HEK293 (cell line): ENCODE measurements around the gene IFNAR1.

ENCODE experiments used
- ELK4 ChIP-seq: IDR thresholded peaks from 2 replicates; pipeline ENCODE4 v1.6.1; 2011; ENCODE audit warnings: mild to moderate bottlenecking, low read depth, low read length, borderline replicate concordance
- GLI2 ChIP-seq: fragments of 450-650 bp; formaldehyde crosslinking; IDR thresholded peaks from 2 replicates; pipeline ENCODE4; 2017; ENCODE audit warnings: missing biosample characterization, missing genetic modification characterization, low read depth, borderline replicate concordance
- HIC1 ChIP-seq: fragments of 450-650 bp; formaldehyde crosslinking; IDR thresholded peaks from 2 replicates; pipeline ENCODE4 v1.5.1; 2016; ENCODE audit warnings: missing biosample characterization, missing genetic modification characterization
- OVOL3 ChIP-seq: fragments of 450-650 bp; formaldehyde crosslinking; IDR thresholded peaks from 2 replicates; pipeline ENCODE4 v1.5.1; 2016; ENCODE audit warnings: missing biosample characterization, missing genetic modification characterization
- TCF7L2 ChIP-seq: IDR thresholded peaks from 2 replicates; pipeline ENCODE4 v1.6.1; 2011; ENCODE audit warnings: low read depth, mild to moderate bottlenecking, inconsistent platforms, low read length, moderate library complexity, borderline replicate concordance
- YY2 ChIP-seq: fragments of 450-650 bp; formaldehyde crosslinking; IDR thresholded peaks from 2 replicates; pipeline ENCODE4 v1.5.1; 2016; ENCODE audit warnings: missing biosample characterization, missing genetic modification characterization
- ZFP37 ChIP-seq: fragments of 450-650 bp; formaldehyde crosslinking; IDR thresholded peaks from 2 replicates; pipeline ENCODE4 v1.5.1; 2016; ENCODE audit warnings: missing biosample characterization, missing genetic modification characterization
- ZNF10 ChIP-seq: fragments of 450-650 bp; formaldehyde crosslinking; IDR thresholded peaks from 2 replicates; pipeline ENCODE4 v1.5.1; 2017; ENCODE audit warnings: missing biosample characterization, missing genetic modification characterization
- ZNF112 ChIP-seq: fragments of 450-650 bp; formaldehyde crosslinking; IDR thresholded peaks from 2 replicates; pipeline ENCODE4 v1.5.0; 2017; ENCODE audit warnings: missing biosample characterization, missing genetic modification characterization
- ZNF175 ChIP-seq: fragments of 450-650 bp; formaldehyde crosslinking; IDR thresholded peaks from 2 replicates; pipeline ENCODE4 v1.5.1; 2016; ENCODE audit warnings: missing biosample characterization, missing genetic modification characterization
- ZNF184 ChIP-seq: fragments of 450-650 bp; IDR thresholded peaks from 2 replicates; pipeline ENCODE4 v1.5.1; 2018; ENCODE audit warnings: missing biosample characterization, mild to moderate bottlenecking, missing genetic modification characterization
- ZNF394 ChIP-seq: fragments of 450-650 bp; formaldehyde crosslinking; IDR thresholded peaks from 2 replicates; pipeline ENCODE4 v1.5.1; 2016; ENCODE audit warnings: missing biosample characterization, missing genetic modification characterization, mild to moderate bottlenecking, moderate library complexity, borderline replicate concordance
- ZNF518A ChIP-seq: fragments of 450-650 bp; formaldehyde crosslinking; conservative IDR thresholded peaks from 2 replicates; pipeline ENCODE4 v1.5.1; 2016; ENCODE audit warnings: low read depth, missing biosample characterization, missing genetic modification characterization
- ZNF629 ChIP-seq: fragments of 450-650 bp; formaldehyde crosslinking; IDR thresholded peaks from 2 replicates; pipeline ENCODE4 v1.5.1; 2017; ENCODE audit warnings: missing biosample characterization, missing genetic modification characterization
- ZSCAN23 ChIP-seq: fragments of 450-650 bp; formaldehyde crosslinking; IDR thresholded peaks from 2 replicates; pipeline ENCODE4 v1.5.1; 2016; ENCODE audit warnings: missing biosample characterization, missing genetic modification characterization
- TF ChIP-seq, protein P1 (sequence below): fragments of 450-650 bp; formaldehyde crosslinking; IDR thresholded peaks from 2 replicates; pipeline ENCODE4 v1.5.1; 2016; ENCODE audit warnings: missing biosample characterization, missing genetic modification characterization
- TF ChIP-seq, protein P2 (sequence below): fragments of 450-650 bp; formaldehyde crosslinking; IDR thresholded peaks from 2 replicates; pipeline ENCODE4 v1.5.1; 2016; ENCODE audit warnings: missing biosample characterization, missing genetic modification characterization

The IFNAR1 gene

GRCh38 chr21:33325222-33326067 is 675 bp downstream of the IFNAR1 start (continued):
- TF ChIP-seq ZNF518A (peak; percentile 29; the same call in 1 of the 2 replicates), ZNF629 (tag by site-specific recombination) (peak; percentile 18; the same call in 1 of the 2 replicates), ZNF175 (tag by site-specific recombination) (no peak), TCF7L2 (no peak), ELK4 (no peak), OVOL3 (tag by site-specific recombination) (no peak), GLI2 (no peak), HIC1 (tag by site-specific recombination) (no peak), ZNF394 (tag by site-specific recombination) (peak; percentile 52; the same call in 1 of the 2 replicates), ZNF10 (0 out of 2 replicates have a peak, but pooled peaks have one; percentile 4), ZNF184 (peak; percentile 84), ZSCAN23 (0 out of 2 replicates have a peak, but pooled peaks have one; percentile 86), ZNF112 (tag by site-specific recombination) (no peak), YY2 (tag by site-specific recombination) (no peak), ZFP37 (tag by site-specific recombination) (peak; percentile 71)
- TF ChIP-seq, protein P1, sequence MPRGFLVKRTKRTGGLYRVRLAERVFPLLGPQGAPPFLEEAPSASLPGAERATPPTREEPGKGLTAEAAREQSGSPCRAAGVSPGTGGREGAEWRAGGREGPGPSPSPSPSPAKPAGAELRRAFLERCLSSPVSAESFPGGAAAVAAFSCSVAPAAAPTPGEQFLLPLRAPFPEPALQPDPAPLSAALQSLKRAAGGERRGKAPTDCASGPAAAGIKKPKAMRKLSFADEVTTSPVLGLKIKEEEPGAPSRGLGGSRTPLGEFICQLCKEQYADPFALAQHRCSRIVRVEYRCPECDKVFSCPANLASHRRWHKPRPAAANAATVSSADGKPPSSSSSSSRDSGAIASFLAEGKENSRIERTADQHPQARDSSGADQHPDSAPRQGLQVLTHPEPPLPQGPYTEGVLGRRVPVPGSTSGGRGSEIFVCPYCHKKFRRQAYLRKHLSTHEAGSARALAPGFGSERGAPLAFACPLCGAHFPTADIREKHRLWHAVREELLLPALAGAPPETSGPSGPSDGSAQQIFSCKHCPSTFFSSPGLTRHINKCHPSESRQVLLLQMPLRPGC (tag by site-specific recombination), result no peak
- TF ChIP-seq, protein P2, sequence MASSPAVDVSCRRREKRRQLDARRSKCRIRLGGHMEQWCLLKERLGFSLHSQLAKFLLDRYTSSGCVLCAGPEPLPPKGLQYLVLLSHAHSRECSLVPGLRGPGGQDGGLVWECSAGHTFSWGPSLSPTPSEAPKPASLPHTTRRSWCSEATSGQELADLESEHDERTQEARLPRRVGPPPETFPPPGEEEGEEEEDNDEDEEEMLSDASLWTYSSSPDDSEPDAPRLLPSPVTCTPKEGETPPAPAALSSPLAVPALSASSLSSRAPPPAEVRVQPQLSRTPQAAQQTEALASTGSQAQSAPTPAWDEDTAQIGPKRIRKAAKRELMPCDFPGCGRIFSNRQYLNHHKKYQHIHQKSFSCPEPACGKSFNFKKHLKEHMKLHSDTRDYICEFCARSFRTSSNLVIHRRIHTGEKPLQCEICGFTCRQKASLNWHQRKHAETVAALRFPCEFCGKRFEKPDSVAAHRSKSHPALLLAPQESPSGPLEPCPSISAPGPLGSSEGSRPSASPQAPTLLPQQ (tag by site-specific recombination), result peak; percentile 88
